PC-3 (cell line): ENCODE data around the gene VILL. TPM values are rescaled to one million over a fixed set of nuclear protein-coding genes. Genes with fewer than 3 reads are reported as not detected.
A peak's percentile ranks its signal among the peaks of the same experiment; 100 is the strongest.

Experiments used
- ATAC-seq: fragments of 200-7000 bp; cut with Tn5 transposase; 2 replicates; pipeline ENCODE4 v1.9.1; 2020; ENCODE audit warnings: mild to moderate bottlenecking, moderate library complexity
- BruUV-seq: library from RNA; stranded (reverse); fragments of 400-500 nt; replicated peaks from 2 replicates; lab custom pipeline; 2021; lab: Mats Ljungman, UMichigan
- CTCF ChIA-PET: fragments of 300-600 bp; sonication (Branson Sonifier 250); formaldehyde crosslinking; loops from one replicate; lab custom pipeline; 2022; ENCODE audit warnings: antibody characterized with exemption; lab: Charles Lee
- POLR2A ChIA-PET: fragments of 300-600 bp; sonication (Branson Sonifier 250); formaldehyde crosslinking; loops from one replicate; lab custom pipeline; 2022; ENCODE audit warnings: antibody characterized with exemption; ENCODE audit not compliant: unreplicated experiment; lab: Charles Lee
- DNase-seq: peaks from one replicate; pipeline ENCODE4 v3.0.0-alpha.2; 2015
- H2AFZ ChIP-seq: fragments of 300-600 bp; sonication (generic); 2 replicates; pipeline ENCODE4 v1.6.0; 2016; ENCODE audit warnings: antibody characterized with exemption, low read length
- H3F3A ChIP-seq: fragments of 300-600 bp; sonication (generic); one replicate; pipeline ENCODE4 v1.6.0; 2017; ENCODE audit warnings: antibody characterized with exemption, low read length, control low read depth, mild to moderate bottlenecking; ENCODE audit not compliant: unreplicated experiment
- H3K27ac ChIP-seq: fragments of 300-600 bp; sonication (generic); 2 replicates; pipeline ENCODE4 v1.5.1; 2016; ENCODE audit warnings: mild to moderate bottlenecking, low read length
- H3K27me3 ChIP-seq: fragments of 300-600 bp; sonication (generic); 2 replicates; pipeline ENCODE4 v1.6.1; 2016; ENCODE audit warnings: low read length, mixed read lengths
- H3K36me3 ChIP-seq: fragments of 300-600 bp; sonication (generic); 2 replicates; pipeline ENCODE4 v1.6.1; 2016; ENCODE audit warnings: low read depth, mixed run types, low read length, mixed read lengths
- H3K4me1 ChIP-seq: fragments of 300-600 bp; sonication (generic); 2 replicates; pipeline ENCODE4 v1.5.1; 2016; ENCODE audit warnings: low read length; ENCODE audit not compliant: insufficient read depth
- H3K4me2 ChIP-seq: fragments of 300-600 bp; sonication (generic); 2 replicates; pipeline ENCODE4 v1.6.0; 2016; ENCODE audit warnings: low read length
- H3K4me3 ChIP-seq: fragments of 300-600 bp; sonication (generic); 2 replicates; pipeline ENCODE4 v1.5.1; 2016; ENCODE audit warnings: mild to moderate bottlenecking, low read length, mixed read lengths
- H3K79me2 ChIP-seq: fragments of 300-600 bp; sonication (generic); 2 replicates; pipeline ENCODE4 v1.6.1; 2017; ENCODE audit warnings: low read length, mixed read lengths
- H3K9ac ChIP-seq: fragments of 300-600 bp; sonication (generic); 2 replicates; pipeline ENCODE4 v1.6.0; 2016; ENCODE audit warnings: mild to moderate bottlenecking, low read length
- H3K9me2 ChIP-seq: fragments of 300-600 bp; sonication (generic); replicated peaks from 2 replicates; pipeline ENCODE4 v1.6.1; 2016; ENCODE audit warnings: mixed run types, low read length, mixed read lengths
- H3K9me3 ChIP-seq: fragments of 300-600 bp; sonication (generic); 2 replicates; pipeline ENCODE4 v1.6.1; 2016; ENCODE audit warnings: low read length, mixed read lengths
- H4K20me1 ChIP-seq: fragments of 300-600 bp; sonication (generic); 2 replicates; pipeline ENCODE4 v1.6.1; 2016; ENCODE audit warnings: low read length, mixed read lengths
- CTCF ChIP-seq: fragments of 300-600 bp; sonication (generic); conservative IDR thresholded peaks from 2 replicates; pipeline ENCODE4 v1.5.1; 2017; ENCODE audit warnings: antibody characterized with exemption, low read depth, mild to moderate bottlenecking, low read length
- EZH2 ChIP-seq: fragments of 300-600 bp; sonication (generic); IDR thresholded peaks from one replicate; pipeline ENCODE4 v1.6.1; 2017; ENCODE audit warnings: antibody characterized with exemption, mild to moderate bottlenecking, low read length; ENCODE audit not compliant: unreplicated experiment
- EZH2phosphoT487 ChIP-seq: fragments of 300-600 bp; sonication (generic); IDR thresholded peaks from 2 replicates; pipeline ENCODE4 v1.6.1; 2018; ENCODE audit warnings: mild to moderate bottlenecking, antibody characterized with exemption, low read length, borderline replicate concordance
- intact Hi-C: fragments of 100-400 bp; cut with micrococcal nuclease; formaldehyde crosslinking; loops from 2 replicates; pipeline ENCODE4 v1.9.0; 2023
- total RNA-seq: library from RNA; depleted of rRNA; stranded (reverse); fragments of >200 nt; gene quantifications from 2 replicates; pipeline ENCODE4 v1.2.3, GENCODE V29; 2014

VILL gene
- total RNA-seq, 1 experiment from 2014 or later: 0.44 TPM

GRCh38 chr3:37945156-37945806, 45.3 kb upstream of the VILL start:
- Histone ChIP-seq H3K79me2 (no peaks in the 10 kb centered on the region), H3K27me3 (no peaks in the 10 kb centered on the region), H3K36me3 (no peaks in the 10 kb centered on the region), H4K20me1 (no peaks in the 10 kb centered on the region), H3K4me3 (no peak overlapping the region), H3K4me1 (peaks cover 21% of the 10 kb centered on the region), H3K9ac (no peak overlapping the region), H2AFZ (no peak overlapping the region), H3K9me3 (no peaks in the 10 kb centered on the region), H3K27ac (peak overlapping the region; percentile 31), H3K4me2 (peak overlapping the region; percentile 19; the same call in 1 of the 2 replicates), H3K9me2 (no peaks in the 10 kb centered on the region), H3F3A (no peaks in the 10 kb centered on the region)
- CTCF ChIA-PET: interaction anchor here (0.7 kb wide), 1 partner anchor 90 kb away, joined by 3 read pairs; no protein-coding TSS in a partner anchor
- ATAC-seq (no peak), DNase-seq (no peak)
- intact Hi-C loops: no loop called here
- TF ChIP-seq EZH2phosphoT487 (no peak), CTCF (no peak), EZH2 (no peak)
- POLR2A ChIA-PET: no interaction called here
- BruUV-seq: no TSS peak

GRCh38 chr3:37945807-37946530, 44.6 kb upstream of the VILL start:
- Histone ChIP-seq H3K9me3 (no peaks in the 10 kb centered on the region), H3F3A (no peaks in the 10 kb centered on the region), H3K27ac (peak overlapping the region; percentile 31), H3K4me1 (peaks cover 21% of the 10 kb centered on the region), H3K9me2 (no peaks in the 10 kb centered on the region), H3K27me3 (no peaks in the 10 kb centered on the region), H4K20me1 (no peaks in the 10 kb centered on the region), H3K79me2 (no peaks in the 10 kb centered on the region), H3K4me2 (peak overlapping the region; percentile 19), H3K9ac (no peak overlapping the region), H3K4me3 (no peak overlapping the region), H2AFZ (no peak overlapping the region), H3K36me3 (no peaks in the 10 kb centered on the region)
- no TSS peak for BruUV-seq
- DNase-seq (peak; percentile 82), ATAC-seq (peak; percentile 61)
- ChIA-PET CTCF (interaction anchor here (0.7 kb wide), 1 partner anchor 90 kb away, joined by 3 read pairs; no protein-coding TSS in a partner anchor), POLR2A (no interaction called here)
- intact Hi-C loops: no loop called here
- TF ChIP-seq EZH2phosphoT487: no peak
- TF ChIP-seq CTCF: no peak
- TF ChIP-seq EZH2: no peak

- no peaks in the 10 kb centered on the region for H3F3A ChIP-seq
- no peaks in the 10 kb centered on the region for H3K36me3 ChIP-seq
- ChIA-PET CTCF (no interaction called here), POLR2A (no interaction called here)
- no peaks in the 10 kb centered on the region for H3K27me3 ChIP-seq
- no peak for DNase-seq
- H3K9me3 ChIP-seq: no peaks in the 10 kb centered on the region
- intact Hi-C loops: no loop called here
- ATAC-seq: no peak
- peaks cover 21% of the 10 kb centered on the region for H3K4me1 ChIP-seq
- no peaks in the 10 kb centered on the region for H4K20me1 ChIP-seq
- H2AFZ ChIP-seq: no peak overlapping the region
- no peak for TF ChIP-seq EZH2phosphoT487
- H3K4me3 ChIP-seq: no peak overlapping the region
- H3K4me2 ChIP-seq: peak overlapping the region; percentile 19
- H3K9ac ChIP-seq: no peak overlapping the region
- H3K79me2 ChIP-seq: no peaks in the 10 kb centered on the region
- peak overlapping the region; percentile 23 for H3K27ac ChIP-seq
- BruUV-seq: no TSS peak
- H3K9me2 ChIP-seq: no peaks in the 10 kb centered on the region
Observed at GRCh38 chr3:37946531-37946889, 44.1 kb upstream of the VILL start.
